GM19397 (cell line): Measurements from ENCODE around the gene TMEM238L.
"Not testable (repeated sequence)": the region's sequence is repeated elsewhere in the genome, so short reads cannot be mapped to it uniquely, and the experiment has no call there.

Experiments
- ATAC-seq: cut with Tn5 transposase; IDR thresholded peaks from one replicate; pipeline ENCODE4 v1.9.1; 2021; ENCODE audit warnings: mild to moderate bottlenecking, moderate library complexity; ENCODE audit not compliant: unreplicated experiment

Gene TMEM238L, protein sequence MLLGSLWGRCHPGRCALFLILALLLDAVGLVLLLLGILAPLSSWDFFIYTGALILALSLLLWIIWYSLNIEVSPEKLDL

DNA sequence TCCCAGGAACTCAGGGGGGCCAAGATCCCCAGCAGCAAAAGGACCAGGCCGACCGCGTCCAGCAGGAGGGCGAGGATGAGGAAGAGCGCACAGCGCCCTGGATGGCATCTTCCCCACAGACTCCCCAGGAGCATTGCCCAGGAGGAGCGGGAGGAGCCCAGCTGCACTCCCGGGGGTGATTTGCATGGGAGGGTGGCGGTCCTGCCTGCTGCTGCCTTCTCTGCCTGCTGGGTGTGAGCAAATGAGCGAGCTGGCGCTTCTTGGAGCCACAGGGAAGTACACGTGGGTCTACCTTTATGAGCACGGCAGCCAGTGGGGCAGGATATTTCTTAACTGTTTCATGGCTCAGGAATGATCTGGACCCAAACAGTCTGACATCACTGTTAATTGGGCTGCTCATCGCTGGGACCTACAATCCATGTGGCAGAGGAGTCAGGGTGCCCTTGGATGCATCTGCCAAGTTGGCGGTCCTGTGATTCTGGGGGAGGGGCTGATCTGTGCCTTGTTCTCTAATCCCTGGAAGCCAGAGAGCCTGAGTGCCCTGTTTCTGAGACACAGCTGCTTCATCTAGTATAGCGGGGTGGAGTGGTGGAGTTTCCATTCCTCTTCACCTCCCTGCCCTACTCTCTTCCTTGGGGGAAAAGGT lies at the start of gene TMEM238L:
TSS of gene TMEM238L (minus strand) at position 270 of the 646 bp plus-strand sequence. CDS start at position 134, 136 bp downstream.
- no peak for ATAC-seq

DNA sequence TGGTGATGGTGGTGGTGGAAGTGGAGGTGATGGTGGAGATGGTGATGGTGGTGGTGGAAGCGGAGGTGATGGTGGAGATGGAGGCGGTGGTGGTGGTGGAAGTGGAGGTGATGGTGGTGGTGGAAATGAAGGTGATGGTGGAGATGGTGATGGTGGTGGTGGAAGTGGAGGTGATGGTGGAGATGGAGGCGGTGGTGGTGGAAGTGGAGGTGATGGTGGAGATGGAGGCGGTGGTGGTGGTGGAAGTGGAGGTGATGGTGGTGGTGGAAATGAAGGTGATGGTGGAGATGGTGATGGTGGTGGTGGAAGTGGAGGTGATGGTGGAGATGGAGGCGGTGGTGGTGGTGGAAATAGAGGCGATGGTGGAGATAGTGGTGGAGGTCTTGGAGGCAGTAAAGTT lies 42.7 kb upstream of the TMEM238L start:
- ATAC-seq, result not testable (repeated sequence)

DNA sequence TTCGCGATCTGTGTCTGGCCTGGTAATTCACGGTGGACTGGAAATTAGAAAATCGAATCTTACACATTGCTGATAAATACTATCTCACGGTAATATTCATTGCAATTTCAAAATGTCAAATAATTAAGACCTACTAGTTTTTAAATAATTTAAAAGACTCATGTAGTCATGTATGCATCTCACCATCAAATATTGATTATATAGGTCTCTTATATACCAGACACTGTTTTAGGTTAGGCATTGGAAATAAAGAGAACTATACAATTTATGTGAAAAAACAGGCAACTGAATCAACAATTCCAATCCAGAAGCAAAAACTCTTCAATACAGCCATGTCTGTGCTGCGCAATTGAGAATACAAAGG lies 41.5 kb upstream of the TMEM238L start:
- ATAC-seq, result no peak

DNA sequence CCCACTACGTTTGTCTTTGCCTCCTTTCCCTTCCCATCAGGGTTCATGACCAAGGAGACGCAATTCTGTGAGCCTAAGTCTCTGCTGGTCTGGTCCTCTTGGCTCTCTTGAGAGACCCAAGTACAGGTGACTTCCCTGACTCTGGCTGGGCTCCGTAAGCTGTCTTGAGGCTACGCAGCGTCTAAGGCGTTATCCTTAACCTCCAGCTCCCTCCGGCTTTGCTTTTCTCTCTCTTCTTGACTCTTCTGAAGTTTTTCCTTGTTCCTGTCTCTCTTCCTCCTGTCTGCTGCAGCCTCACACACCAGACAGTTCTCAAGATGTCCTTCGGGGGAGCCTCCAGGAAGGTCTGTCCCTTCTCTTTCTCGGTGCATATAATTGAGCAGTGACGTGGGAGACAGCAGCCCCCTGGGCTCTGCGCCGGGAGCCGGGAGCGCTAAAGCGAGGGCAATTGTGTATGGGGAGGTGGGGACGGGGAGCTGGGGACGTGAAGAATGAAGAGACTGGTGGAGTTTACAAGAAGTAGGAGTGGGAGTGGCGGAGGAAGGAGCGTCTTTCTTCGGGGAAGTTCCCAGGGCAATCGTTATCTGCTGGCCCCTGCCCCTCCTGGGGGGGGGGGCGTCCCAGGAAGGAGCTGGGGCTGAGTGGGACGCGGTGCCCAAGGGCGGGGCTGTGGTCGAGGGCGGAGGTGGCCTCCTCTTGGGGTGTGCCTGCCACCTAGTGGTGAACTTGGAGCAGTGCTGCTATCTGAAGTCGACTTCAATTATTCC lies 40.9 kb upstream of the TMEM238L start:
- peak; percentile 92 for ATAC-seq

DNA sequence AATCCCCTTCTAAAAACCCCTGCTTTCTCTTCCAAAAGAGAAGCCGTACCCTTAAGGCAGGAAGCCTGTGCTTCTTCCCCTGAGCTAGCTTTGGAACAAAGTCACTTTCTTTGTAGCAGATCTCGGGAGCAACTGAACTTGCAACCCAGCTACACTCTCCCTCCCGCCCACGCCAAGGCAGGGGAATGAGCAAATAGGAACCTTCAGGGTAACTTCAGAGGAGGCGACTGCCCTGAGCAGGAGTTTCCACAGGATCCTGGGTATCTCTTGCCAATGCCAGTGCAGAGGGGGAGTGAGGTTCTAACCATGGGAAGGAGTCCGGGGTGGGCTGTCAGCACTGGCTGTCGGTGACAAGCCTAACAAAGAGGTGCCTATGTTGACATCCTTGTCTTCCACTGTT lies 39.9 kb upstream of the TMEM238L start:
- ATAC-seq, result no peak

DNA sequence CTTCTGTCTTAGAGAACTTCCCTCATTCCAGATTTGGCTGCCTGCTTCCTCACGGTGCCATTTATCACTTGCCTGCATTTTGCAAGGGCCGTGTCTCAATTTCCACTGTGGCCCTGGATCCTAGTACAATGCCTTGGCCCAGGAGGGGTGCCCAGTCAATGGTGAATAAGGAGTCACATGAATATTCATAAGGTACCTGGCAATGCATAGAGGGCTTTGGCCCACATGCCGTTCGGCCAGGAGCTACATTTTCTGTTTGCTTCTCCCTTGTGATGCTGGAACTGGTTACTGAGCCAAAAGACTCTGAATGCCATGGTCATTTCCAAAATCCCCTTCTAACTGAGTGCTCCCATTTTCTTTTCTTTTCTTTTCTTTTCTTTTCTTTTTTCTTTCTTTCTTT lies 38.8 kb upstream of the TMEM238L start:
- ATAC-seq, result no peak

DNA sequence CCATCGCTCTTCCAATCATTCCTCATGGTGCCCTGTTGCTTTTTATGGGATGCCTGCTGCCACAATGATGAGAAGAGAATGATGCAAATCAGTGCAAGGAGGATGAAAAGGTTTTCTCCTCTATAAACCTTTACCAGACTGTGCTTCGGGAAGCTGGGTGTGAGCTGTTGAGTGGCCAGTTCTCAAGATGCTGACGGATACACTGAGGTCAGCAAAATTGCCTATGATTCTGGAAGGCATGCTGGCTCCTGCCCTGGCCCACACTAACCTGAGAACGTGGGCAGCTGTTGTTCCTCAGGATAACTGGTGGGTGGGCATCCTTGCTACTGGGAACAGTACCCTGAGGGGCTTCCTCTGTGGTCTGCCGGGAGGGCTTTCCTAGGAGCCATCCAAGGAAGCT lies 34.8 kb upstream of the TMEM238L start:
- ATAC-seq, result no peak

DNA sequence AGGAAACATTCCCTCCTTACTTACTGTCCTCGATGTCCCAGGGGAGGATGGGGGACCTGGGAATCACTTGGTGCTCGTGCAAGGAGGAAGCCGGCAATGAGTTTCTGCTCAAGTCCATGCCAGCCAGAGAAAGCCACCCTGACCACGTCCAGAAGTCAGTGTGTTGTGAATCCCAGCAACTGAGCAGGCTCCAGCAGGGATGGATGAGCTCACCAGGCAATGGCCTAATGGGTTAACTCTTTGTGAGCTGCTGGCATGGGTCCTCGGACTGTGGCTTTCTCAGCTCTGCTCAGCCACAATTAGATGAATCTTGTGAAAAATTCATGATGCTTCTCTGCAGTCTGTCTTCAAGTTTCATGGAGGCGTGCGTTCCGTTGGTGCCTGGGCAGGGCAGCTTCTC lies 34.0 kb upstream of the TMEM238L start, which contains the start of gene PIRT:
TSS of gene PIRT (minus strand) at position 167 of the 400 bp plus-strand sequence. CDS start 12,442 bp downstream, outside the sequence.
- ATAC-seq, result no peak

DNA sequence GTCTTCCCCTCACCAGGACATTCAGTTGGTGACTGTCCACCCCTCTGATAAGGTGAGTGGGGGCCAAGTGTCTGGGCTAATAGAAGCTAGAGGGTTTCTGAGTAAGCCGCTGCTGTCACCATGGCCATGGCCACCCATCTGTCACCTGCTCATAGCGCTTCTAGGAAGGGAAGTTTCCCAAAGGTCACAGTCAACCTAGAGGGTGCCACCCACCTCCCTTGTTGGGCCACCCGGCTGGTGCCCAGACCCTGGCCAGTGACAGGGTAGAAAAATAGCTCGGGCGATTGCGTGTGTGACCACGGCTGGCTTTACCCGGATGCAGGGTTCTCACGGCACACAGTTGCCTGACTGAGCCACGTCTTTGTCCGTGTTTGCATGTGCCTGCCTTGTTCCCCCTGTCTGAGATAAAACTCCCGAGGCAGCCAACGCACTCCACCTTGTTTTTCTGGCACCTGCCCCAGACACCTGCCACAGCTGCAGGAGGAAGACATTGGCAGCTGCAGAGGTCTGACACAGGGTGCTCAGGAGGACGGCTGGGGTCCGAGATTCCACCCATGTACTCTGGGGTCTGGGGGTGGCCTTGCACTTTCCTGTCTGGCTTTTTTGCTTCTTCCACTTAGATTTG lies 33.2 kb upstream of the TMEM238L start:
- no peak for ATAC-seq

DNA sequence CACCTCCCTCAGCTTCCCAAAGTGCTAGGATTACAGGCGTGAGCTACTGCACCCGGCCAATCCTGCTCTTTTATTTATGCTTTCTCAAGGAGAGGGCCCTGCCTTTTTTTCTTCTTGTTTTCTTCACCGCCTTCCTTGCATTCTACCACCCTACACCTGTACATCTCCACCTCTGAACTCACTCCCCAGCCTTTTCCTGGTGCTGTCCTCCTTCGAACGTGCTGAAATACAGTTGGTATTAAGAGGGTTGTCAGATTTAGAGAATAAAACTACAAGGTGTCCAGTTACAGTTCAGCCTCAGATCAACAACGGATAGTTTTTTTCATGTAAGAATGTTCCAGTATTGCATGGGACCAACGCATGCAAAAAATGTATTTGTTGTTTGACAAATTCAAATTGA lies 32.2 kb upstream of the TMEM238L start:
- ATAC-seq, result no peak

DNA sequence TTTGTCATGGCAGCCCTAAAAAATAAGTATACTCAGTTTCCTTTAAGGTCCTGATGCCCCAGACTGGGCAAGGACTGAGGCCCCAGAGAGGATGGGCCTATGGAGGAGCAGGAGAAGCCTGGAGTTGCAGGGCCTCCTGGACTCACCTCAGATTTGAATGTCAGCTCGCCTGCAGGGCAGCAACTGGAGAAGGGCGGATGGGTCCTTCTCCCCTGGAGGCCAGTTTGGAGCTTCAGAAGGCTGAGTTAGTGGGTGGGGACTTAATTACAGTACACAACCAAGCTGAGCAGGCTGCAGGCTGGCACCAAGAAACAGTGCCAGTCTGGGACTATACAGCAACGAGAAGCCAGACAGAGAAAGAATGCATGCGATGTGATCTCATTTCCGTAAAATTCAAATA lies 27.8 kb upstream of the TMEM238L start:
- no peak for ATAC-seq

DNA sequence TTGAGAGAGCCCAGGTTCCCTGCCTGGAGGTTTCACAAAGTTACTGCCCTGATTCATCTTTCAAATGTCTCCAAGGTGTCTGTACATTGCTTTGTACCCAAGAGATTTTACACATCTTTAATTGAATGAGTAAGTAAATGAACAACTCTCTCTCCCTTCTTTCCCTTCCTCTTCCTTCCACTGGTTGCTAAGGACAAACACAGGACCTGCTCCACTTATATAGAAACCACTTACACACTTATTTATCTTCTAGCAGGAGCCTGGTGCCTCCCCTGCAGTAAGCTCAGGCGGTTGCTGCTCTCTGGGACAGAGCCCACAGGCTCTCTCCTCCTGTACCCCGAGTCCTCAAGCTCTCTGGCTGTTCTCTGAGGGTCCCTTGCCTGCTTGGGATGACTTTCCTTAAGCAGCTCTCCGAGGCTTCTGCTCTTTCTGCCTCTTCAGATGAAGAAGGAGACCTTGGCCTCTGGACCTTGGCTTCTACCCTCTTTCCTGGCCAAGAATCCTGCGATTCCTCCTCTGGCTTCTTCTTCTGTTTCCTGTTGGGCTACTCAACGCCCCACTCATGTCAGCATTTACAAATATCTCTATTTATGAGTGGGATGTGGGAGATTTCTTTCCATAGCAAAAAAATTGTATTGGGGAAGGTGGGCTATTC lies 24.1 kb upstream of the TMEM238L start:
- ATAC-seq, result no peak

DNA sequence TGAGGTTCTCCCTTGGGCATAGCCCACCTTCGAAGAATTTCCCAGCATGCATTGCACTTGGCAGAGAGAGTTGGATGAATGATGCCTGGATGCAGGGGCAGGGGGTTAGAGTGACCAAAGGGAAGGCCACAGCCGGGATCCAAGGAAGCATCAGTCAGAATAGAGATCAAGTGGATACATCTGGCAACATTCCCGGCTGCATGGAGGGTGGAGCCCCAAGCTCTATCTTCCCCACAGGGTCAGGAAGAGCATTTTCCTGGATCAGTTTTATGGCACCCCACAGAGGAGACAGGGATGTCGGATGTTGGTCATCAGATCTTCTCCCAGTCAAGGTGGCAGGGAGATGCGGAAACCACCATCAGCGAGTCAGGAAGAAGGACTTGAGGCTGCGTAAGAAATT lies 21.0 kb upstream of the TMEM238L start:
- no peak for ATAC-seq

DNA sequence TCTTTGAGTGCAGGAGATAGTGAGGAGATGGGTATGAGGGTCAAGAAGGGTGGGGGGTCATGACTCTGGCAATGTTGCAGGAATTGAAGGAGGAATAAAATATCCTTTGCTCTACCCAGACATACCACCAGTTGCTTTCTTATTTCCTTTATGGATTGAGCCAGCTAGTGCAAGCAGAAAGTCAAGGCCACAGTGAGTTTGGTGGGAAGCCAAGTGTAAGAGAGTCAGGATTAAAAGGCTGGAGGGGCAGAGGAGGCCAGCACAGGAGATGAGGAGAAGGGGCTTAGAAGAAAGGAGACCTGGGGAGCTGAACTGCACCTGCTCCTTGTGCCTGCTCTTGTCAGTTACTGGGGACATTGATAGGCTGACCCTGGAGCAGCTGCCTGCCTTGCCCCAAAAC lies 17.9 kb upstream of the TMEM238L start:
- no peak for ATAC-seq

DNA sequence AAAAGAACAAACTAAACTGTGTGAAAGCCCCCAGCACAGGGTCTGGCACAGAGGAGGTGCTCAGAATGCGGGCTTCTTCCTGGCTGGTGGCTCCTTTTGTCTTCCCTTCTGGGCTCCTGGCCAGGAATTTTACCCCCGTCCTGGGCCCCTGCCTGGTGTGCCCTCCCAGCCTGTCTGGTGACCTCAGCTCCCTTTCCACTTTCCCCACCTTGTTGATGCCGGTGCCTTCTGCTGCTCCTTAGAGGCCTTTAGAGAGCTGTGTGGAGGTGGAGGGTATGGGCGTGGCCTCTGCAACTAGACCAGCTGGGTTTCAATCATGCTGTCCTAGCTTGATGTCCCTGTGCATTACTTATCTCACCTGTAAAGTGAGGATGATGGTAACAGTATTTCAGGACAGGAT lies 17.2 kb upstream of the TMEM238L start:
- ATAC-seq, result no peak

DNA sequence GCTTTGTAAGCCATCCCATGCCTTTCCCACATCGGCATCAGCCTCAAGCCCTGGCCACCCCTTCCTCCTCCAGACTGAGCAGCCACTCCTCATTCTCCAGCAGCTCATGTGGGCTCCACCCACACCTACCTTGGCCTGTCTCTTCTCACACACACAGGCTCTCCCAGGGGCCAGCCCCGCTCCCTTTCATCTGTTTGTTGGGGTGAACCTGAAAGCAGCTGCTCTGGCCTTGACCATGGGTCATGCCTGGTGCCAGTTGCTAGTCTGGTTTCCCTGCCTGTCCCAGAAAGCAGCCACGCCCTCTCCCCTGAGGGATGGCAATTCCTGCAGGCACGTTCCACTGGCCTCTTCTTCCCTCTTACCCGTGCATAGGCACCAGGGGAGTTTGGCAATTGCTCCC lies 11.4 kb upstream of the TMEM238L start:
- no peak for ATAC-seq

DNA sequence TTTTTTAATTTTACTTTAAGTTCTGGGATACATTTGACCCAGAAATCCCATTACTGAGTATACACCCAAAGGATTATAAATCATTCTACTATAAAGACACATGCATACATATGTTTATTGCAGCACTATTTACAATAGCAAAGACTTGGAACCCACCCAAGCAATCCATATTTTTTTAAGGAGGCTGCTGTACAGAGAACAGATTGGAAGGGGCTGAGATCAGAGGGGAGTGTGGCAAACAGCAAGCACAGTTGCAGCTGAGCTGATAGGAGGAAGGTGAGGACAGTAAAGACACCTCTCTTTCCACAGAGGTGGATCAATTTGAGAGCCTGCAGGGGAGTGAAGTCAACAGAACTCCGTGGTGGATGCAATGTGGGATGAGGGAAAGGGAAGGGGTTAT lies 10.2 kb upstream of the TMEM238L start:
- ATAC-seq, result no peak

DNA sequence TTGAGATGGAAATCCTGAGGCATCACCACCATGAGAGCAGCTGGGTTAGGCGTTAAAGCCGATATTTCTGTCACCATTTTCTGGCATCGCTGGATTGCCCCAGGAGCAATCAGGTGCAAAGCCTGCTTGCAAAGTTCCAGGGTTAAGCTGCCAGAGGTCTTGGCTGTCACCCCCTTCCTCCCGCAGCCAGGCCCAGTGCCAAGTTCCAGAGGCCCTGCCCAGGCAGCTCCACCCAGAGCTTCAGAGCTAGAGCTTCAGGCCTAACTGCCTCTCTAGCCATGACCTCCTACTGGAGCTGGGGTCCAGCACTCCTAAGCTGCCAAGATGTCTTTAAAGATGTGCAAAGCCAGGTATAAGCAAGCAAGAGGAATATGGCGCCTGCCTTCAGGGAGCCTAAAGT lies 8.8 kb upstream of the TMEM238L start:
- ATAC-seq, result no peak

DNA sequence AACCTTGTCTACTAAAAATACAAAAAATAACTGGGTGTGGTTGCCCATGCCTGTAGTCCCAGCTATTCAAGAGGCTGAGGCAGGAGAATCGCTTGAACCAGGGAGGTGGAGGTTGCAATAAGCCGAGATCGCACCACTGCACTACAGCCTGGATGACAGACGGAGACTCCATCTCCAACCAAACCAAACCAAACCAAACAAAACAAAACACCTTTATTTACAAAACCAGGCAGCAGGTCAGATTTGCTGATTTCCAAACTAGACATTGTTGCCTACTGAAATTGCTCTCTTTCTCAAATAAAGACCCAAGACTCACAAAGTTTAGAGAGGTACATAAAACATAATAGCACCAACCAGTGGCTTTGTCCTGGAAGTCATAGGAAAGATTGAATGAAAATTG lies 5.7 kb upstream of the TMEM238L start:
- no peak for ATAC-seq

DNA sequence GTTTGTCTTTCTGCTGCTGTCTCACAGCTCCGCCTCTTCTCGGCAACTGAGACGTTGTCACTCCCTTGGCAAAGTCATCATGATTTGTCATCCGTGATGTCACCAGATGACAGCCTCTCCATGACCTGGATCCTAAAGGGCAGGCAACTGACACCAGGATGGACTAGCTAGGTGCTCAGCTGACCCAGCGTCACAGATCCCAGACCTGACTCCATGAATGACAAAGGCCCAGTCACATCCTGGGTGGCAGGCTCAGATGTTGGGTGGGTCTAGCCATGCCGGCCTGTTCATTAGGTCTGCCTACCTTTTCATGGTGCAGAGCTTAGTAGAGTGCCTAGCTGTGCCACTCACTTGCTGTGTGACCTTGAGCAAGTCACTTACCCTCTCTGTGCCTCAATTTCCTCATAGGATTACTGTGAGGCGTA lies 3.8 kb upstream of the TMEM238L start:
- no peak for ATAC-seq

DNA sequence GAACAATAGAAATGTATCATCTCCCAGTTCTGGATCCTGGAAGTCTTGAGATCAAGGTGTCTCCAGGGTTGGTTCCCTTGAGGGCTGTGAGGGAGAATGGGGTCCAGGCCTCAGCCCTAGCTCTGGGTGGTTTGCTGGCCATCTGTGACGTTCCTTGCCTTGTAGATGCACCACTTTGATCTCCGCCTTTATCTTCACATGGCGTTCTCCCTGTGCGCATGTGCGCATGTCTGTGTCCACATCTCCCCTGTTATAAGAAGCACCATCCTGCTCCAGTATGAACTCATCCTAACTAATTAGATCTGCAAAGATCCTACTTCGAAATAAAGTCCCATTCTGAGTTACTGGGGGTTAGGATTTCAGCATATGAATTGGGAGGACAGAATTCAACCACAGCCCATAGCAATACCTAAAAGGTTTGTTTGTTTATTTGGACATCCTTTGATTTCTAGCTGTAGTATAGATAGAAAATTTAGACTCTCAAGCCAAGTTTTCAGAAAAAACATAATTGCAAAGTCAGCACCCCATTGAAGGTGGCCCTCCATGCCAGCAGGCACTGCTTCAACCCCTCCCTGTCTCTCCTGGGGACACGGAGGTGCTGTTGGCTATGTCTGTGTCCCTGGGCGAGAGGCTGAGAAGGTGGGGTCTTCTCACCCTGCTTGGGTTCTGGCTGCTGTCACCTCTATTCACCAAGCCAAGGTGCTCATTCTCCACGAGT lies 2.8 kb upstream of the TMEM238L start:
- no peak for ATAC-seq
